Upper lobe of right lung (tissue), 1 donor: ENCODE data around the gene RAB11FIP5. TPM values are rescaled to one million over a fixed set of nuclear protein-coding genes. Genes with fewer than 3 reads are reported as not detected.
A peak's percentile ranks its signal among the peaks of the same experiment; 100 is the strongest.

Experiments
- ATAC-seq: fragments of 200-7000 bp; cut with Tn5 transposase; one replicate; pipeline ENCODE4 v1.9.1; 2020; ENCODE audit warnings: mild to moderate bottlenecking, moderate library complexity
- DNase-seq: peaks from one replicate; pipeline ENCODE4 v3.0.0-alpha.2; 2020
- H3K27ac ChIP-seq: fragments of 200-600 bp; one replicate; pipeline ENCODE4 v1.8.0; 2022
- H3K27me3 ChIP-seq: fragments of 200-600 bp; one replicate; pipeline ENCODE4 v1.8.0; 2022; ENCODE audit warnings: mild to moderate bottlenecking
- H3K36me3 ChIP-seq: fragments of 200-600 bp; one replicate; pipeline ENCODE4 v1.8.0; 2022
- H3K4me1 ChIP-seq: fragments of 200-600 bp; one replicate; pipeline ENCODE4 v1.8.0; 2022
- H3K4me3 ChIP-seq: fragments of 200-600 bp; one replicate; pipeline ENCODE4 v1.8.0; 2022; ENCODE audit warnings: mild to moderate bottlenecking
- H3K9me3 ChIP-seq: fragments of 200-600 bp; one replicate; pipeline ENCODE4 v1.8.0; 2022
- CTCF ChIP-seq: fragments of 200-600 bp; IDR thresholded peaks from one replicate; pipeline ENCODE4 v1.8.0; 2022; ENCODE audit warnings: antibody characterized with exemption
- intact Hi-C: fragments of 100-400 bp; cut with DNase I; formaldehyde crosslinking; loops from one replicate; pipeline ENCODE4 v1.11.0; 2022
- long read RNA-seq: library from polyadenylated mRNA; unstranded; transcript quantifications from one replicate; pipeline ENCODE4 v2.0.0, GENCODE V29; 2021
- total RNA-seq: library from RNA; stranded (reverse); fragmentation: NEBNext Ultra II Directional; extraction: Animal tissue kit (Norgen Biotek cat#: 25700); gene quantifications from one replicate; pipeline ENCODE4 v1.2.1, GENCODE V29; 2021
- donor health status: DM: no; HTN: yes; CAD: no; lungs with severe emphysema.

The RAB11FIP5 gene
- 28.8 TPM for total RNA-seq
- long read RNA-seq, full-length matches to known transcripts = 62 of 110 reads
- long read RNA-seq, partial matches to known transcripts = 26 of 110 reads
- long read RNA-seq, other reads (novel, unspliced or antisense) = 22 of 110 reads

DNA sequence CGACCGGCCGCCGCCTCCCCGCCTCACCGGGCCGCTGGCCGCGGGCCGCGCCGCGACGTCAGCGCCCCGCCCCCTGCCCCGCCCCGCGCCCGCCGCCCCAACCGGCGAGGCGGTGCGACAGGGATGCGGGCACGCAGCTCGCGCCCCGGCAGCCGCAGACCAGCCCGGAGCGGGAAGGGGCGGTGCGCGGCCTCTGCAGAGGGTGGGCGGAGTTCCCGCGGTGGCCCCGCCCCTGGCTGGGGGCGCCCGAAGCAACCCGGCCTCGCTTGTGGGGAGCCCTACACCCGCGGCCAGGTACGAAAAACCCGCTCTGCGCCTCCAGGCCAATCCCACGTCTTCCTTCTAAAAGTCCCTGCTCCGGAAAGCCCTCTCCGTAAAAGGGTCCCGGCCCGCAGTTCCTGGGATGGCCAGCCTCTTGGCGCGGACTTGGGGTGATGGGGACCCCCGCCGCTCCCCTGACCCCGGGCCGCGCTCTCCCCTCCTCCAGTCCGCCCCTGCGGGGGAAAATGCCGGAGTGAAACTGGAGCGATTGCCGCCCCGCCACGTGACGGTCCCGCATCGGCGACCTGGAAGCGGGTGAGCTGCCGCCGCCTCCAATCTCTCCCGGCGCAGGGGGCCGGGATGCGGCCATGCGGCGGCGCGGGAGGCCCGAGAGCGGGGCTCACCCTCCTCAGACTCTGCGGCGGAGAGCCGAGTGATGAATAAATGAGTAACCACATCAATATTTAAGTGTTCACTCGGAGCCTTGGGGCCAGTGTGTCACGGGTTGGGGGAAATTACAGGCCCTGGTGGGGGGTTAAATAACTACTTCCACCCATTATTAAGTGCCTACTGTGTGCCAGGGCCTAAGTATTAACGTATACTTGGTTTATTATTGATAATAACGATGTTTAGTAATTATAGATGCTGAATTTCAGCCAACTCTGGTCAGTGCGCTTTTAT is at the start of gene RAB11FIP5:
TSS of gene RAB11FIP5 (minus strand) at position 36 of the 942 bp plus-strand sequence. CDS start 171 bp downstream, outside the sequence.
- intact Hi-C loops = no loop called here
- H3K9me3 ChIP-seq = no peaks in the 10 kb centered on the region

DNA sequence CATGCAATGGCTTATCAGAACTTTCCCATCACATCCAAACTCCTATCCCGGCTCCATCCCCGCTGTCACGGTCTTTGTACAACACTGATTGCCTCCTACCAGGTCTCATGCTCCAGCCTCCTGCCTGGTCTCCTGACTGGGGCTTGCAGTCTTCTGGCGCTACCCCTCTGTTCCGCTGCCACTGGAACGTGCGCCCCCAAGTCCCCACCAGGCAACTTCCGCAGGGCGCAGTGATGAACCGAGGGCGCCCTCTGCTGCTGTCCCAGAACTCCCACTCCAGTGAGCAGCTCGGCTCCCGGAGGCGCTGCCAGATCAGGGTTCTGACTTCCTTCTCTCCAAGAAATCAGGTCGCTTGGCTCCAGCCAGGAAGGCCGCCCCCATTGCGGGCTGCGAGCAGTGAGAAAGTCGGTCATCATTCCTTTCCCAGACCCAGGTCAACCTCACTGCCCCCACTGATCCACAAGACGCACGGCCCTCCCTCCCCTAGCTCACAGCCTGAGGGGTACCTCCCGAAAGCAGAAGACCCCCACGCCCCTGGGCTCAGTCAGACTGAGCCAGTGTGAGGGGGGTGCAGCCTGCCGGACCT is 43.9 kb upstream of the RAB11FIP5 start:
- H3K27ac ChIP-seq = no peak overlapping the region
- H3K36me3 ChIP-seq = no peaks in the 10 kb centered on the region
- H3K4me1 ChIP-seq = peaks cover 4% of the 10 kb centered on the region
- peaks cover 18% of the 10 kb centered on the region for H3K27me3 ChIP-seq
- DNase-seq (peak; percentile 77), ATAC-seq (peak; percentile 87)
- peak; percentile 66 for TF ChIP-seq CTCF
- H3K4me3 ChIP-seq = no peak overlapping the region
- intact Hi-C loops = loop anchor here (5.0 kb wide), 1 partner anchor 69 kb away; no protein-coding TSS in a partner anchor
- H3K9me3 ChIP-seq = no peaks in the 10 kb centered on the region

More for the DNA sequence above, at the start of gene RAB11FIP5:
- TF ChIP-seq CTCF = no peak
- DNase-seq (peak; percentile 90), ATAC-seq (peak; percentile 91)
- Histone ChIP-seq H3K36me3 (no peaks in the 10 kb centered on the region), H3K27me3 (no peaks in the 10 kb centered on the region), H3K4me1 (peaks cover 12% of the 10 kb centered on the region), H3K27ac (peak within 1 kb of the TSS; percentile 76), H3K4me3 (peak within 1 kb of the TSS; percentile 86)

DNA sequence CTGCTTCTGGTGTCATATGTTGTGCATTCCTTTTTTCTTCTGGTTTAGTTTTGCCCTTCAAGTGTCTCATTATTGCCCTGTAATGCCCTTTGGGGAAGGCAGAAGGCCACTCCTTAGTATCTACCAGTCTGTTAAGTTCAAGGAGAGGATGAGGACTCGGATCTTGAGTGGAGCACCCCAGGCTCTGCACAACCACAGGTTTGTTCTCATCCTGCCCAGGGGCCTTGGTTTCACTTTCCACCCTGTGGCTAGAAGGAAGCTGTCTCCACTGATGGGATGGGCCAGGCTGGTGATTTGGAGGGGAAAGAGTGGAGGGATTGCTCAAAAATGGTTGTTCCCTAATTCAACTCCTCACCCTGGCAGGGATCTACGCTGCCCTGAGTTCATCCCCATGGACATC is 30.2 kb upstream of the RAB11FIP5 start:
- TF ChIP-seq CTCF = no peak
- no peaks in the 10 kb centered on the region for H3K4me1 ChIP-seq
- no peak for DNase-seq
- H3K36me3 ChIP-seq = no peaks in the 10 kb centered on the region
- no peaks in the 10 kb centered on the region for H3K9me3 ChIP-seq
- no peak overlapping the region for H3K27ac ChIP-seq
- H3K27me3 ChIP-seq = no peaks in the 10 kb centered on the region
- H3K4me3 ChIP-seq = no peak overlapping the region
- intact Hi-C loops = no loop called here
- no peak for ATAC-seq

- H3K36me3 ChIP-seq = no peaks in the 10 kb centered on the region
- no peak overlapping the region for H3K4me3 ChIP-seq
- no peak for DNase-seq
- no peak overlapping the region for H3K27ac ChIP-seq
- no peak for TF ChIP-seq CTCF
- no peaks in the 10 kb centered on the region for H3K9me3 ChIP-seq
- no peaks in the 10 kb centered on the region for H3K27me3 ChIP-seq
- intact Hi-C loops = no loop called here
- ATAC-seq = no peak
- no peaks in the 10 kb centered on the region for H3K4me1 ChIP-seq
Observed at GRCh38 chr2:73141896-73142295, 29.1 kb upstream of the RAB11FIP5 start.

GRCh38 chr2:73135236-73135635 is 22.5 kb upstream of the RAB11FIP5 start:
- Histone ChIP-seq H3K27me3 (no peaks in the 10 kb centered on the region), H3K4me1 (no peaks in the 10 kb centered on the region), H3K4me3 (no peak overlapping the region), H3K9me3 (no peaks in the 10 kb centered on the region), H3K27ac (no peak overlapping the region), H3K36me3 (no peaks in the 10 kb centered on the region)
- DNase-seq (no peak), ATAC-seq (no peak)
- intact Hi-C loops = no loop called here
- TF ChIP-seq CTCF = no peak
